ENCODE data around the gene ATP12A. TPM values are rescaled to one million over a fixed set of nuclear protein-coding genes. Genes with fewer than 3 reads are reported as not detected.
A peak's percentile ranks its signal among the peaks of the same experiment; 100 is the strongest.

ATP12A gene
- total RNA-seq, 1 donor from 2014 or later, result not detected

DNA sequence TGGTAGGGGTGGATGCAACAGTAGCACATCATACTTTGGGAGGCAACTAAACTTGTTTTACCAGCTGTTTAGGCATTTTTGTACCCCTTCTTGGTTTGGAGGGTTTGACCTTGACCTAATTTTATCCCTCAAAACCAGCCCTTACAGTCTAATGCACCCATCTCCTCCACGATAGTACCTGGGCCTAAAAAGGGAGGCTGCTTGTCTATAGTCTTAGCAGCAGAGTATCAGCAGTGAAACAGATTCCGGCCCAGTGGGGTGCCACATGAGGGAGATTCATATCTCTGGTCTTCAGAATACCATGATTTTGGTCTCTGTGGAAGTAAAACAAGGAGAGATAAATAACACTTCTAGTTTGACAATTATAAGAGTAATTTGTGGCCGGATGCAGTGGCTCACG is 39.5 kb upstream of the ATP12A start:
- no peak overlapping the region for H3K4me3 ChIP-seq (ENCODE audit: low read depth, low read length)
- TF ChIP-seq CTCF (conservative IDR thresholded peaks at IDR 0.05; ENCODE audit: low read depth, low read length), result no peak
- no peak for DNase-seq (ENCODE audit: low read depth)

GRCh38 chr13:24642219-24642618 is 38.0 kb upstream of the ATP12A start:
- no peak for DNase-seq (ENCODE audit: low read depth)
- TF ChIP-seq CTCF (conservative IDR thresholded peaks at IDR 0.05; ENCODE audit: low read depth, low read length), result no peak
- no peak overlapping the region for H3K4me3 ChIP-seq (ENCODE audit: low read depth, low read length)

DNA sequence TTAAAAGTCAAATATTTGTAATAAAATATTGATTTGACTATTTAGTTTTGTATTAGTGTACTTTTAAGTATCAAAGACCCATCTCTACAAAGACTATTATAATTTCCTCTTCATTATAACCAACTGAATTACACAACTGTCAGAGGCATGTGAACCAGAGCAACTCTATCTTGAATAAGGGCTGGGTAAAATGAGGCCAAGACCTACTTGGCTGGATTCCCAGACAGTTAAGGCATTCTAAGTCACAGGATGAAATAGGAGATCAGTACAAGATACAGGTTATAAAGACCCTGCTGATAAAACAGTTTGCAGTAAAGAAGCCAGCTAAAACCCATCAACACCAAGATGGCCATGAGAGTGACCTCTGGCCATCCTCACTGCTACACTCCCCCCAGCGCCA is 36.2 kb upstream of the ATP12A start:
- no peak for TF ChIP-seq CTCF (conservative IDR thresholded peaks at IDR 0.05; ENCODE audit: low read depth, low read length)
- peak; percentile 26 for DNase-seq (ENCODE audit: low read depth)
- no peak overlapping the region for H3K4me3 ChIP-seq (ENCODE audit: low read depth, low read length)

GRCh38 chr13:24648271-24648670 is 31.9 kb upstream of the ATP12A start:
- no peak overlapping the region for H3K4me3 ChIP-seq (ENCODE audit: low read depth, low read length)
- no peak for TF ChIP-seq CTCF (conservative IDR thresholded peaks at IDR 0.05; ENCODE audit: low read depth, low read length)
- DNase-seq (ENCODE audit: low read depth), result no peak

GRCh38 chr13:24648983-24649687 is 31.1 kb upstream of the ATP12A start:
- TF ChIP-seq CTCF (conservative IDR thresholded peaks at IDR 0.05; ENCODE audit: low read depth, low read length), result no peak
- no peak overlapping the region for H3K4me3 ChIP-seq (ENCODE audit: low read depth, low read length)
- DNase-seq (ENCODE audit: low read depth), result no peak

DNA sequence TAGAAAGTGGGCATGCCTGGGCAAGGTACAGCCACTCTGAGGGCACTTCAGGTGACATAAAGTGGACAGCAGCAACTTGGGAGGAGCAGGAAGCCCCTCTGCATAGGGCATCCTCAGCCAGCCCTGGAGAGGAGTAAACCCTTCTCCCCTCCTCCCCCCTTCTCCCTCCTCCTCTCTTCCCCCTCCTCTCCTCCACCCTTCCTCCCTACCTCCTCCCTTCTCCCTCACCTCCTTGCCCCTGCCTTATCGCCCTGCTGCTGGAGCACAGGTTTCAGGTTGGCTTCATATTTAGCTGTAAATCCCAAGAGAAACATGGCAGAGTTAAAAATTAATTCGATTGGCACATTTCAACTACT is 30.5 kb upstream of the ATP12A start:
- H3K4me3 ChIP-seq (ENCODE audit: low read depth, low read length), result no peak overlapping the region
- no peak for DNase-seq (ENCODE audit: low read depth)
- TF ChIP-seq CTCF (conservative IDR thresholded peaks at IDR 0.05; ENCODE audit: low read depth, low read length), result no peak

DNA sequence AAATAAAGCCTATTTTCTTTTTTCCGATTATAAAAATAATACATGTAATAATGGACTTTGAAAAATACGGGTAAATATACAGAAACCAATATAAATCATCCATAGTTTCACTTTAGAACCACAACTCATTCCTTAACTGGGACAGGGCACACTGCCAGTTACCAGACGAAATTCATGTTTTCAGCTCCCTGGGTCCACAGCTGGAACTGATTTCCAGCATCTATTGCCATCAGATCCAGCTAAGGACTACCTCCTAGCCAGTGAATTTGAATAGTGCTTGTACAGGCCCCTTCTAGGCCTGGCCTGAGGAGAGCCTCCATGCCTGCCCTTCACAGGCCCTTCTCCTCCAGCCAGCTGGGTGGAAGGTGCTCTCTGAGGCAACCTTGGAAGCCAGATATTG is 30.0 kb upstream of the ATP12A start:
- no peak for DNase-seq (ENCODE audit: low read depth)
- no peak overlapping the region for H3K4me3 ChIP-seq (ENCODE audit: low read depth, low read length)
- no peak for TF ChIP-seq CTCF (conservative IDR thresholded peaks at IDR 0.05; ENCODE audit: low read depth, low read length)

Data from epithelial cell of proximal tubule (primary cell).